SK-N-SH treated with all-trans-retinoic acid at 6 μM for 48 hours (cell line): ENCODE results near the gene UTP20.

Source experiments
- ARNTL ChIP-seq: fragments of 450-650 bp; formaldehyde crosslinking; IDR thresholded peaks from 2 replicates; pipeline ENCODE4 v1.5.0; 2020; ENCODE audit warnings: low read depth, mild to moderate bottlenecking, moderate library complexity, borderline replicate concordance
- PPARA ChIP-seq: fragments of 250-450 bp; sonication (Bioruptor Pico); IDR thresholded peaks from 2 replicates; pipeline ENCODE4 v1.5.0; 2020; ENCODE audit warnings: mild to moderate bottlenecking, borderline replicate concordance
- ZFP30 ChIP-seq: fragments of 450-650 bp; formaldehyde crosslinking; IDR thresholded peaks from 2 replicates; pipeline ENCODE4 v1.5.0; 2022; ENCODE audit warnings: mild to moderate bottlenecking, moderate library complexity
- ZNF565 ChIP-seq: fragments of 450-650 bp; formaldehyde crosslinking; conservative IDR thresholded peaks from 2 replicates; pipeline ENCODE4 v1.5.0; 2020; ENCODE audit warnings: low read depth, mild to moderate bottlenecking, moderate library complexity
- TF ChIP-seq, protein P1 (sequence below): fragments of 250-450 bp; sonication (Bioruptor Pico); IDR thresholded peaks from 2 replicates; pipeline ENCODE4 v1.5.1; 2020; ENCODE audit warnings: low read depth, mild to moderate bottlenecking, moderate library complexity

DNA sequence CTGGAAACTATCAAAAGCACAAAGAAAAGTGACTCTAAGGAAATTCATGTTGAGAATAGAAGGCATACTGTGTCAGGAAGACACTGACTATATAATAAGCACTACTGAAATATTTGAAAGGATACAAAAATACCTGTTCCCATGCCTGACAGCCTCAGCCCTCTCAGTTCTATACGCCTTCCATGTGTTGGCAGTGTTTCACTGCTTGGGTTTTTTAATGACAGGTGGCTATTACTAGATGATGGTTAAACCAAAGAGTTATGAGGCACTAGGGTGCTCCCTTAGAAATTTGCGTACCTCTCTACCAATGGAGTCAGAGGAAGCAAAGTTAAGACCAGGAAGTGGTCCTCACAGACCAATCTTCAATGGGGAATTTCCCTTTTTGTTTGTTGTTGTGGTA lies 44.2 kb upstream of the UTP20 start:
- TF ChIP-seq ZNF565 (CRISPR knock-in tag) (no peak), ARNTL (CRISPR knock-in tag) (no peak), PPARA (no peak), ZFP30 (no peak)
- TF ChIP-seq, protein P1, sequence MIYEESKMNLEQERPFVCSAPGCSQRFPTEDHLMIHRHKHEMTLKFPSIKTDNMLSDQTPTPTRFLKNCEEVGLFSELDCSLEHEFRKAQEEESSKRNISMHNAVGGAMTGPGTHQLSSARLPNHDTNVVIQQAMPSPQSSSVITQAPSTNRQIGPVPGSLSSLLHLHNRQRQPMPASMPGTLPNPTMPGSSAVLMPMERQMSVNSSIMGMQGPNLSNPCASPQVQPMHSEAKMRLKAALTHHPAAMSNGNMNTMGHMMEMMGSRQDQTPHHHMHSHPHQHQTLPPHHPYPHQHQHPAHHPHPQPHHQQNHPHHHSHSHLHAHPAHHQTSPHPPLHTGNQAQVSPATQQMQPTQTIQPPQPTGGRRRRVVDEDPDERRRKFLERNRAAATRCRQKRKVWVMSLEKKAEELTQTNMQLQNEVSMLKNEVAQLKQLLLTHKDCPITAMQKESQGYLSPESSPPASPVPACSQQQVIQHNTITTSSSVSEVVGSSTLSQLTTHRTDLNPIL (CRISPR knock-in tag), result no peak
